D721Med (cell line): ENCODE results near the gene MCL1.

Experiments used
- DNase-seq: peaks from one replicate; pipeline ENCODE4 v3.0.0; 2011; ENCODE audit warnings: low spot score; ENCODE audit not compliant: insufficient read length
- FAIRE-seq: peaks from 2 replicates; lab custom pipeline; 2011; peaks lifted over from hg19 to GRCh38; lab: Jason Lieb, UNC
- TF ChIP-seq, protein P1 (sequence below): IDR thresholded peaks from 2 replicates; pipeline ENCODE4 v1.5.1; 2012; ENCODE audit warnings: mild to moderate bottlenecking, control low read depth; ENCODE audit not compliant: insufficient read depth; ENCODE audit errors: missing control alignments

The MCL1 gene

DNA sequence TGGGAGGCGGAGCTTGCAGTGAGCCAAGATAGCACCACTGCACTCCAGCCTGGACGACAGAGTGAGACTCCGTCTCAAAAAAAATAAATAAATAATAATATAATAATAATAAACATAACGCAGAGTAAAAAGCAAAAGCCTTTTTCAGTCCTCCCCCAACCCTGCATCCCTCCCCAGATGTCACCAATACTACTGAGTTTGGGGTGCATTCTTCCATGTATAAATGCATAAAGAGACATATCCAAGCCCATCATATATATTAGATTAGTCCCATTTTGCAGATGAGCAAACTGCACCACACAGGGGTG, 31.1 kb downstream of the MCL1 start:
- no peak for DNase-seq
- FAIRE-seq: no peak
- TF ChIP-seq, protein P1, sequence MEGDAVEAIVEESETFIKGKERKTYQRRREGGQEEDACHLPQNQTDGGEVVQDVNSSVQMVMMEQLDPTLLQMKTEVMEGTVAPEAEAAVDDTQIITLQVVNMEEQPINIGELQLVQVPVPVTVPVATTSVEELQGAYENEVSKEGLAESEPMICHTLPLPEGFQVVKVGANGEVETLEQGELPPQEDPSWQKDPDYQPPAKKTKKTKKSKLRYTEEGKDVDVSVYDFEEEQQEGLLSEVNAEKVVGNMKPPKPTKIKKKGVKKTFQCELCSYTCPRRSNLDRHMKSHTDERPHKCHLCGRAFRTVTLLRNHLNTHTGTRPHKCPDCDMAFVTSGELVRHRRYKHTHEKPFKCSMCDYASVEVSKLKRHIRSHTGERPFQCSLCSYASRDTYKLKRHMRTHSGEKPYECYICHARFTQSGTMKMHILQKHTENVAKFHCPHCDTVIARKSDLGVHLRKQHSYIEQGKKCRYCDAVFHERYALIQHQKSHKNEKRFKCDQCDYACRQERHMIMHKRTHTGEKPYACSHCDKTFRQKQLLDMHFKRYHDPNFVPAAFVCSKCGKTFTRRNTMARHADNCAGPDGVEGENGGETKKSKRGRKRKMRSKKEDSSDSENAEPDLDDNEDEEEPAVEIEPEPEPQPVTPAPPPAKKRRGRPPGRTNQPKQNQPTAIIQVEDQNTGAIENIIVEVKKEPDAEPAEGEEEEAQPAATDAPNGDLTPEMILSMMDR: no peak

DNA sequence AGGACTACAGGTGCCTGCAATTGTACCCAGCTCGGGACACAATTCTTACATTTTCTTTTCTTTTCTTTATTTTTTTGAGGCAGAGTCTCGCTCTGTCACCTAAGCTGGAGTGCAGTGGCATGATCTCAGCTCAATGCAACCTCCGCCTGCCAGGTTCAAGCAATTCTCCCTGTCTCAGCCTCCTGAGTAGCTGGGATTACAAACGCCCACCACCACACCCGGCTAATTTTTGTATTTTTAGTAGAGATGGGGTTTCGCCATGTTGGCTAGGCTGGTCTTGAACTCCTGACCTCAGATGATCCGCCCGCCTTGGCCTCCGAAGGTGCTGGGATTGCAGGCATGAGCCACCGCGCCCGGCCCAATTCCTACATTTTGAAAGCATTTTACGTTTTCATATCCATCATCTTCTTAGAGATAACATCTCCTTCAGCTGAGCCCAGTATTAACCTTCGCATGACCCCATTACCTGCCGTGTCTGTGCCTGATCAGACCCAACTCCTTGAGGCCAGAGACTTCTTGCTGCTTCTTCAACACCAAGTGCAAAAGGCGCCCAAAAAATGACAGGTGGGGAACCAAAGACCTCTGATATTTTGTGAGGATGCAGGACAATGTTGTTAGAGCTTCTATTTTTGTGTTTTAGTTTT, 33.0 kb downstream of the MCL1 start:
- FAIRE-seq (no peak), DNase-seq (no peak)
- TF ChIP-seq, protein P1: no peak

DNA sequence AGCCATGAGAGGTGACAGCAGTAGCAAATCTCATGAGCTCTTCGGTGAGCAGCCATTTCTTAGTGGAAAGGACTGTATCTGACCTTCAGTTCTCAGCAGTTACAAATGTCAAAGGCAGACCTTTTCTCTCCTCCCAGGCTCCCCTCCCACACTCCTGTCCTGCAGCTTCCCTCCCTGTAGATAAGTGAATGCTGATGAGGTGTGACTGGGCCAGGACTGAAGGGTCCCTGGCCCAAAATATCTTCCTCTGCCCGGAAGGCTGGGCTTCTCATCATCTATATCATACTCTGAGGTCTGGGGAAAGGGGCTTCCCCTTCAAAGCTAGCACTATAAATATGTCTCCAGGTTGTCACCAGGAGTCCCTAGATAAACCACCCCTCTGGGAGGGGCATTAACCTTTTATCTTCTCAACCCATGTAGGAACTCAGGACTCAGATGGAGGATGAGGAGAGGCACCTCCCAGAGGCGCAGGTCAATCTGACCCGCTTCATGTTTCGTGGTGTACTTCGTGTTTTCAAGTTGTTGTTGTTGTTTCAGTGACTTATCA, 33.9 kb downstream of the MCL1 start:
- no peak for FAIRE-seq
- DNase-seq: no peak
- TF ChIP-seq, protein P1: no peak

DNA sequence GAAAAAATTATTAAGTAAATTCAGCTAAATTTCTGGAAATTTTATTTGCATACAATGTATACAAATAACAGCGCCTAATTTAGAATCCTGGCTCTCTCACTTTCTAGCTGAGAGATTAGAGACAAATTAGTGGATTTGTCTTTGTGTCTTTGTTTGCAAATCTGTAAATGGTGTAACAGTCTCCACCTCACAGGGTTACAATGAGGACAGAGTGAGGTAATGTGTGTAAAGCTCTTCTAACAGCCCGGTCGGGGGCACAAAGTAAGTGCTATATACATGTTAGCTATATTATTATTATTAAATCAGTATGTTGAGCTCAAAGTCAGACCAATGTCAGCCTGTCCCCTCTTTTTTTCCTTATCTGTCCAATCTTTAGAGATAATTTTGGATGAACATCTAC, 35.2 kb downstream of the MCL1 start:
- FAIRE-seq (no peak), DNase-seq (no peak)
- TF ChIP-seq, protein P1: no peak

DNA sequence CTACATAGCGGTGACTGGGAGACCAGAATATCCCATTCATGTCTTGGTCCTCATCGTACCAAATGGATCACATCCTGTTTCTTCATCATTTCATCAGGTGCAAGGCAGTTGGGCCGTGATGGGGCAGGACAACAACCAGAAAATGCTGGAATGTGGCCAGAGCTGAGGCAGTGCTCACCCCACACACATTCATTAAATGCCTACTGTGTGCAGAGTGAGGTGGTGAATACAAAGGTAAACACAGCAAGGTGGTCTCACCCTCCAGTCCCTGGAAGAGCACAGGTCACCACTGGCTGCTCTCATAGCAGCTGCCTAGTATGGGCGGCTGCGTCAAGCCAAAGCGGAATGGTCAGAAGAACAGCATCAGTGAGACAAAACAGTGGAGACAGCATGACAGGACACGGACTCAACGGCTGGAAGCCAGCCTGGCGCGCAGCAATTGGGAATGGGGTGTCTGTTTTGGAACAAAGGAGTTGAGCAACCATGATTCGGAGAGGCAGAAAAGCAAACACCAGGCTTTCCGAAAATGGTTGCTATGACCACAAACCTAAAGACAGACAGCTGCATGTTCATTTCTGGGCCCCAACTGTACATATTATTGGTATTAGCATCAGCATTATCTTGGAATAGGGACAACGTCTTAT, 35.8 kb downstream of the MCL1 start:
- TF ChIP-seq, protein P1: no peak
- FAIRE-seq (no peak), DNase-seq (no peak)

DNA sequence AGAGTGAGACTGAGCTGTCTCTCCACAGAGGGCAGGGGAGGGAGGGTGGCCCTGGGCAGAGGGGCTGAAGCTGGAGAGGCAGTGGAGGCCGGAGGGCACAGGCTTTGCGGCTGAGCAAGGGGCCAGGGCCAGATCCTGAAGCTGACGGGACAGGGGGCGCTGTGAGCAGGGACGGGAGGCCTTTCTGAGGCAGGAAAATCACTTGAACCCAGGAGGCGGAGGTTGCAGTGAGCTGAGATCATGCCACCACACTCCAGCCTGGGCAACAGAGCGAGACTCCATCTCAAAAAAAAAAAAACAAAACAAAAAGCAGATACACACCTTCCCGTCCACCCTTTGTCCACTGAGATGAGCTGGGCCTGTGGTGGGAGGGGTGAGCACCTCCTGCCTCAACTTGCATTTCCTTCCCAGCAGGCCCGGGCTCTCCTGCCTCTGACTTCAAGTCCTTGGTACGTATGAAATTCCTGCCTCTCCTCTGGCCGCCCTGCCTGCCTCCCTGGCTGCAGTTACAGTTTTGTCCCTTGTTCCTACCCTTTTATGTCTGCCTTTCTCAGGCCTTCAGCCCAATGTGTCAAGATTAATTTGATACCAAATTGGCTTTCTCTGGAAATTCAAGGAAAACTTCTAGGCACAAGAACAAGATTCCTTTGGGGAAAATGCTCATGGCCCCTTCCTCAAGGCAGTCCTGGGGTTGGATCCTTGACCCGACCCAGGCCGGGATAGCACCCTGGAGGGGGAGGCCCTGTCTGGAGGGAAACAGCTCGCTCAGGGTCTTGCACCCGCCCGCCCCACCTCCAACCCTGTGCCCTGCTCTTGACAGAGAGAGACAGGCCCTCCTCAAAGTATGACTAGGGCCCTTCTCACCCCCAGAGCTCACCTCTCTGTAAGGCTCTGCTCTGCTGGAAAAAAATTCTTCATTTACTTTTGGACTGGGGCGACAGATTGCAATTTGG, 41.4 kb downstream of the MCL1 start:
- DNase-seq: no peak
- FAIRE-seq: no peak
- TF ChIP-seq, protein P1: no peak
